ENCODE data around the gene S100PBP.
A peak's percentile ranks its signal among the peaks of the same experiment; 100 is the strongest.

The S100PBP gene

GRCh38 chr1:32867671-32868070 lies 50.2 kb downstream of the S100PBP start:
- no peak for DNase-seq
- TF ChIP-seq CTCF (IDR thresholded peaks at IDR 0.05; ENCODE audit: low read depth, low read length, missing control alignments), result no peak
- in situ Hi-C loops (cut with HindIII; ENCODE audit: low pct_ligation_motif_present, low sequenced_read_pairs), result no loop called here

GRCh38 chr1:32868085-32868484 lies 50.6 kb downstream of the S100PBP start:
- no peak overlapping the region for H3K27ac ChIP-seq
- H3K36me3 ChIP-seq (replicated peaks), result no peaks in the 10 kb centered on the region
- in situ Hi-C loops (cut with HindIII; ENCODE audit: low pct_ligation_motif_present, low sequenced_read_pairs), result no loop called here
- no peak for TF ChIP-seq CTCF (IDR thresholded peaks at IDR 0.05; ENCODE audit: low read depth, low read length, missing control alignments)
- peaks cover 2% of the 10 kb centered on the region for H3K27me3 ChIP-seq (replicated peaks)
- no peak for DNase-seq
- H3K4me3 ChIP-seq (ENCODE audit: low read depth, low read length), result no peak overlapping the region

More at GRCh38 chr1:32867671-32868070, 50.2 kb downstream of the S100PBP start:
- H3K36me3 ChIP-seq (replicated peaks), result no peaks in the 10 kb centered on the region
- H3K4me3 ChIP-seq (ENCODE audit: low read depth, low read length), result no peak overlapping the region
- peaks cover 2% of the 10 kb centered on the region for H3K27me3 ChIP-seq (replicated peaks)
- H3K27ac ChIP-seq, result no peak overlapping the region

- H3K27ac ChIP-seq, result no peak overlapping the region
- H3K36me3 ChIP-seq (replicated peaks), result no peaks in the 10 kb centered on the region
- H3K4me3 ChIP-seq (ENCODE audit: low read depth, low read length), result no peak overlapping the region
- peaks cover 2% of the 10 kb centered on the region for H3K27me3 ChIP-seq (replicated peaks)
- no peak for TF ChIP-seq CTCF (IDR thresholded peaks at IDR 0.05; ENCODE audit: low read depth, low read length, missing control alignments)
- DNase-seq, result no peak
- in situ Hi-C loops (cut with HindIII; ENCODE audit: low pct_ligation_motif_present, low sequenced_read_pairs), result no loop called here
These were observed 51.5 kb downstream of the S100PBP start for GRCh38 chr1:32868806-32869455.

- Histone ChIP-seq H3K27ac (no peak overlapping the region), H3K36me3 (replicated peaks) (no peaks in the 10 kb centered on the region), H3K27me3 (replicated peaks) (peaks cover 2% of the 10 kb centered on the region), H3K4me3 (ENCODE audit: low read depth, low read length) (peak overlapping the region; percentile 24)
- in situ Hi-C loops (cut with HindIII; ENCODE audit: low pct_ligation_motif_present, low sequenced_read_pairs), result no loop called here
- DNase-seq, result no peak
- no peak for TF ChIP-seq CTCF (IDR thresholded peaks at IDR 0.05; ENCODE audit: low read depth, low read length, missing control alignments)
These were observed 52.6 kb downstream of the S100PBP start for GRCh38 chr1:32869923-32870614.

- in situ Hi-C loops (cut with HindIII; ENCODE audit: low pct_ligation_motif_present, low sequenced_read_pairs), result no loop called here
- H3K27me3 ChIP-seq (replicated peaks), result peaks cover 2% of the 10 kb centered on the region
- peak within 1 kb of the TSS; percentile 47 for H3K4me3 ChIP-seq (ENCODE audit: low read depth, low read length)
- no peaks in the 10 kb centered on the region for H3K36me3 ChIP-seq (replicated peaks)
- DNase-seq, result no peak
- no peak within 1 kb of the TSS for H3K27ac ChIP-seq
- TF ChIP-seq CTCF (IDR thresholded peaks at IDR 0.05; ENCODE audit: low read depth, low read length, missing control alignments), result no peak
These were observed 53.3 kb downstream of the S100PBP start, which contains the start of gene FNDC5 for GRCh38 chr1:32870615-32871363. FNDC5 (minus strand) TSS chr1:32870912.

All from brain microvascular endothelial cell (primary cell).